Astrocyte (in vitro differentiated cells and primary cell): ENCODE measurements around the gene CDKL2. TPM values are rescaled to one million over a fixed set of nuclear protein-coding genes. Genes with fewer than 3 reads are reported as not detected.

Source experiments
- DNase-seq: peaks from one replicate; pipeline ENCODE4 v3.0.0-alpha.2; 2010; ENCODE audit warnings: low read depth
- FAIRE-seq: peaks from 2 replicates; lab custom pipeline; 2011; peaks lifted over from hg19 to GRCh38; lab: Jason Lieb, UNC
- H2AFZ ChIP-seq: 2 replicates; pipeline ENCODE4 v1.6.0; 2012; ENCODE audit warnings: low read depth, low read length, inconsistent platforms
- H3K27ac ChIP-seq: 2 replicates; pipeline ENCODE4 v1.5.1; 2011; ENCODE audit warnings: low read depth, low read length, inconsistent platforms
- H3K27me3 ChIP-seq: 2 replicates; pipeline ENCODE4 v1.6.0; 2011; ENCODE audit warnings: low read length, inconsistent platforms; ENCODE audit not compliant: insufficient read depth
- H3K36me3 ChIP-seq: 2 replicates; pipeline ENCODE4 v1.5.1; 2011; ENCODE audit warnings: low read length, inconsistent platforms; ENCODE audit not compliant: insufficient read depth
- H3K4me1 ChIP-seq: 2 replicates; pipeline ENCODE4 v1.5.1; 2011; ENCODE audit warnings: low read length, inconsistent platforms; ENCODE audit not compliant: insufficient read depth
- H3K4me2 ChIP-seq: 2 replicates; pipeline ENCODE4 v1.6.0; 2012; ENCODE audit warnings: low read length, inconsistent platforms
- H3K4me3 ChIP-seq: 2 replicates; pipeline ENCODE4 v1.5.1; 2011; ENCODE audit warnings: low read depth, mild to moderate bottlenecking, low read length, inconsistent platforms; ENCODE audit not compliant: insufficient read depth
- H3K79me2 ChIP-seq: 2 replicates; pipeline ENCODE4 v1.6.0; 2012; ENCODE audit warnings: mild to moderate bottlenecking, low read length, inconsistent platforms; ENCODE audit not compliant: insufficient read depth
- H3K9ac ChIP-seq: 2 replicates; pipeline ENCODE4 v1.6.0; 2012; ENCODE audit warnings: mild to moderate bottlenecking, low read length, inconsistent platforms
- H3K9me3 ChIP-seq: 2 replicates; pipeline ENCODE4 v1.5.1; 2012; ENCODE audit warnings: low read depth, mild to moderate bottlenecking, low read length, inconsistent platforms; ENCODE audit not compliant: insufficient read depth
- H4K20me1 ChIP-seq: 2 replicates; pipeline ENCODE4 v1.6.0; 2012; ENCODE audit warnings: low read length, inconsistent platforms; ENCODE audit not compliant: insufficient read depth
- H3K27ac Mint-ChIP-seq: one replicate; pipeline ENCODE4 v1.8.0; 2021; ENCODE audit warnings: mild to moderate bottlenecking, mixed read lengths; ENCODE audit not compliant: unreplicated experiment
- H3K27me3 Mint-ChIP-seq: one replicate; pipeline ENCODE4 v1.8.0; 2021; ENCODE audit warnings: low read depth, mixed read lengths; ENCODE audit not compliant: unreplicated experiment
- H3K36me3 Mint-ChIP-seq: one replicate; pipeline ENCODE4 v1.8.0; 2021; ENCODE audit warnings: low read depth, mixed read lengths; ENCODE audit not compliant: unreplicated experiment
- H3K4me1 Mint-ChIP-seq: one replicate; pipeline ENCODE4 v1.8.0; 2021; ENCODE audit warnings: low read depth, mixed read lengths; ENCODE audit not compliant: unreplicated experiment
- H3K4me3 Mint-ChIP-seq: one replicate; pipeline ENCODE4 v1.8.0; 2021; ENCODE audit warnings: mild to moderate bottlenecking, moderate library complexity, mixed read lengths; ENCODE audit not compliant: unreplicated experiment
- H3K9me3 Mint-ChIP-seq: one replicate; pipeline ENCODE4 v1.8.0; 2021; ENCODE audit warnings: mild to moderate bottlenecking, mixed read lengths; ENCODE audit not compliant: unreplicated experiment
- CTCF ChIP-seq: IDR thresholded peaks from 2 replicates; pipeline ENCODE4 v1.5.1; 2011; ENCODE audit warnings: low read depth, mild to moderate bottlenecking, inconsistent platforms, low read length, moderate library complexity; ENCODE audit not compliant: insufficient read depth
- EZH2 ChIP-seq: IDR thresholded peaks from 2 replicates; pipeline ENCODE4 v1.6.1; 2012; ENCODE audit warnings: mild to moderate bottlenecking, low read length, inconsistent platforms; ENCODE audit not compliant: insufficient read depth
- total RNA-seq: library from RNA; stranded (reverse); gene quantifications from 2 replicates; pipeline ENCODE4 v1.2.1, GENCODE V29; 2021

The CDKL2 gene
- total RNA-seq, 1 donor from 2014 or later: 3.7 TPM

GRCh38 chr4:75634281-75634680 is 4.0 kb upstream of the CDKL2 start:
- H3K36me3 ChIP-seq: no peaks in the 10 kb centered on the region
- no peaks in the 10 kb centered on the region for H3K9me3 ChIP-seq
- no peak overlapping the region for H3K27ac ChIP-seq
- no peak overlapping the region for H2AFZ ChIP-seq
- no peak overlapping the region for H3K4me3 Mint-ChIP-seq
- no peak overlapping the region for H3K27ac Mint-ChIP-seq
- no peaks in the 10 kb centered on the region for H3K9me3 Mint-ChIP-seq
- H3K27me3 Mint-ChIP-seq: no peaks in the 10 kb centered on the region
- no peaks in the 10 kb centered on the region for H3K79me2 ChIP-seq
- H4K20me1 ChIP-seq: no peaks in the 10 kb centered on the region
- H3K4me3 ChIP-seq: no peak overlapping the region
- H3K4me1 Mint-ChIP-seq: peaks cover 42% of the 10 kb centered on the region
- TF ChIP-seq CTCF: no peak
- TF ChIP-seq EZH2: no peak
- H3K4me2 ChIP-seq: no peak overlapping the region
- DNase-seq (peak; percentile 32), FAIRE-seq (no peak)
- peaks cover 5% of the 10 kb centered on the region for H3K36me3 Mint-ChIP-seq
- no peaks in the 10 kb centered on the region for H3K27me3 ChIP-seq
- no peak overlapping the region for H3K9ac ChIP-seq
- peaks cover 11% of the 10 kb centered on the region for H3K4me1 ChIP-seq

GRCh38 chr4:75633846-75634245 is 3.5 kb upstream of the CDKL2 start:
- H3K9me3 ChIP-seq: no peaks in the 10 kb centered on the region
- H3K27ac ChIP-seq: no peak overlapping the region
- Mint-ChIP-seq H3K4me1 (peaks cover 42% of the 10 kb centered on the region), H3K27ac (peak overlapping the region; percentile 74), H3K4me3 (no peak overlapping the region), H3K9me3 (no peaks in the 10 kb centered on the region), H3K27me3 (no peaks in the 10 kb centered on the region), H3K36me3 (peaks cover 4% of the 10 kb centered on the region)
- H3K9ac ChIP-seq: no peak overlapping the region
- H3K4me2 ChIP-seq: no peak overlapping the region
- FAIRE-seq: no peak
- no peak overlapping the region for H3K4me3 ChIP-seq
- no peaks in the 10 kb centered on the region for H3K27me3 ChIP-seq
- no peak overlapping the region for H2AFZ ChIP-seq
- peaks cover 11% of the 10 kb centered on the region for H3K4me1 ChIP-seq
- no peaks in the 10 kb centered on the region for H3K79me2 ChIP-seq
- H3K36me3 ChIP-seq: no peaks in the 10 kb centered on the region
- no peak for TF ChIP-seq CTCF
- TF ChIP-seq EZH2: no peak
- peak; percentile 84 for DNase-seq
- no peaks in the 10 kb centered on the region for H4K20me1 ChIP-seq

GRCh38 chr4:75630937-75631329 is 605 bp upstream of the CDKL2 start:
- Histone ChIP-seq H3K9ac (peak overlapping the region; percentile 68), H3K9me3 (no peaks in the 10 kb centered on the region), H3K36me3 (no peaks in the 10 kb centered on the region), H2AFZ (peak overlapping the region; percentile 99), H3K27me3 (no peaks in the 10 kb centered on the region), H3K4me3 (peak overlapping the region; percentile 75), H3K4me1 (peaks cover 11% of the 10 kb centered on the region), H3K27ac (no peak overlapping the region), H3K79me2 (no peaks in the 10 kb centered on the region), H3K4me2 (peak overlapping the region; percentile 98), H4K20me1 (no peaks in the 10 kb centered on the region)
- H3K27me3 Mint-ChIP-seq: no peaks in the 10 kb centered on the region
- DNase-seq (no peak), FAIRE-seq (no peak)
- H3K9me3 Mint-ChIP-seq: no peaks in the 10 kb centered on the region
- peaks cover 24% of the 10 kb centered on the region for H3K4me1 Mint-ChIP-seq
- H3K4me3 Mint-ChIP-seq: peak overlapping the region; percentile 86
- no peaks in the 10 kb centered on the region for H3K36me3 Mint-ChIP-seq
- TF ChIP-seq EZH2 (no peak), CTCF (no peak)
- peak overlapping the region; percentile 68 for H3K27ac Mint-ChIP-seq
